H54 (cell line): ENCODE data around the gene MAP3K1.
"Not testable (repeated sequence)": the region's sequence is repeated elsewhere in the genome, so short reads cannot be mapped to it uniquely, and the experiment has no call there.

Experiments
- DNase-seq: peaks from one replicate; pipeline ENCODE4 v3.0.0; 2011; ENCODE audit warnings: low spot score, mixed read lengths; ENCODE audit not compliant: insufficient read length
- FAIRE-seq: peaks from 3 replicates; lab custom pipeline; 2011; peaks lifted over from hg19 to GRCh38; lab: Jason Lieb, UNC
- POLR2A ChIP-seq: IDR thresholded peaks from 2 replicates; pipeline ENCODE4 v1.6.1; 2011; ENCODE audit warnings: low read depth, mild to moderate bottlenecking, low read length

MAP3K1 gene

GRCh38 chr5:56803894-56804293 lies 11.5 kb upstream of the MAP3K1 start:
- FAIRE-seq (no peak), DNase-seq (no peak)
- no peak for TF ChIP-seq POLR2A

- no peak for DNase-seq
- FAIRE-seq, result no peak
- TF ChIP-seq POLR2A, result no peak
Observed at GRCh38 chr5:56807679-56808078, 7.7 kb upstream of the MAP3K1 start.

DNA sequence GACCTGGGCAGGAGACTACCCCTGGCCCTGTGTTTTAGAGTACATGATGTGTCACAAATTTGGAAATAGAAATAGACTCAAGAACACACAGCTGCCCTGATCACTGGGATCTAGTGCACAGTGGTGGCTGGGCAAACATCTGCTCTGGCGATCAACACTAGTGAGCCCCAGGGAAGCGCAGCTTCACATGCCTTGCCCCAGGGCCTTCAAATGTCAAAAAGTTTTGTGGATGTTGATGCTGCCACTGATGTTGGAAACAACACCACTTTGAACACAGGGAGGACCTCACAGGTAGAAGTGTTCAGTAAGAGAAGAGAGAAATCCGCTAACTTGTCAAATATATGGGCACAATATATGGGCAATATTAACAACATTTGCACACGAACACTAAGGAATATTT lies 7.1 kb upstream of the MAP3K1 start:
- no peak for DNase-seq
- FAIRE-seq, result no peak
- TF ChIP-seq POLR2A, result no peak

DNA sequence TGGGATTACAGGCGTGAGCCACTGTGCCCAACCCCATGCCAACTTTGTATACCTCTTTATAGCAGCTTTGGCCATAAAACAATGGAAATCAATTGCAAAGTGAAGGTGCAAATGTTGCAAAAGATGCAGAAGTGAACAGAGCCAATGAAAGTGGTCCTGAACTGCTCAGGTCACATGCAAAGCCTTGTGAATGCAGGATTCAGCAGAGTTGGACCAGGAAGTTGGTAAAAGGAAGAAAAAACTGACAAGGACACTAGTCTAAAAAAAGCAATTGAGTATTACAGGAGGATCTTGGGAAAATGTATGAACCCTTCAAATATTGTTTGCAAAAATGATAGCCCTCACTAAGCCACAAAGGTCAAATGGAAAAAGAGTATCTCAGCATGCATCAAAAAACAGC lies 4.5 kb upstream of the MAP3K1 start:
- no peak for FAIRE-seq

DNA sequence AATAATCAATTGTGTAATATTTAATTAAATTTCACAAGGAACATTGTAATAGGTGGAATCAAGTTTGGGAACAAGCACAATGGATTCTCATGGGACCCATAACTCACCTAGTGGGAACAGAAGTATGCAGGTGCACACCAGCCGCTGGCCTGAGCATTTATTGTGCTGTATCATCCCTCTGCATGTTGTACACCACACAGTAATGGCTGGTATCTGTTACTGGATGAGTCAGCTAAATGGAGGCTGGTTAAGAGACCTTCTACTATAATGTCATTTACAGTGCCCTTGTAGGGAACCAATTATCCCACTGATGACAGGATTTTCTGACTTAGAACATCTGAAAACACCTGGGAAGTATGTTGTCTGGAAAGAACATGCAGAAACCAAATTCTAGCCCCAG lies 3.2 kb upstream of the MAP3K1 start:
- DNase-seq (no peak), FAIRE-seq (no peak)
- TF ChIP-seq POLR2A, result no peak

More for the DNA sequence above, 4.5 kb upstream of the MAP3K1 start:
- no peak for TF ChIP-seq POLR2A
- DNase-seq, result no peak

- FAIRE-seq, result no peak
Observed at GRCh38 chr5:56813302-56813701, 2.0 kb upstream of the MAP3K1 start.

GRCh38 chr5:56814361-56814962 lies 887 bp upstream of the MAP3K1 start:
- no peak for TF ChIP-seq POLR2A
- DNase-seq (no peak), FAIRE-seq (no peak)

More at GRCh38 chr5:56813302-56813701, 2.0 kb upstream of the MAP3K1 start:
- no peak for TF ChIP-seq POLR2A
- DNase-seq, result no peak

- TF ChIP-seq POLR2A, result no peak
- DNase-seq (peak; percentile 38), FAIRE-seq (no peak)
Observed at GRCh38 chr5:56815658-56816545, 553 bp downstream of the MAP3K1 start.

- peak; percentile 50 for DNase-seq
- no peak for TF ChIP-seq POLR2A
- no peak for FAIRE-seq
Observed at GRCh38 chr5:56816546-56817081, 1.3 kb downstream of the MAP3K1 start.

DNA sequence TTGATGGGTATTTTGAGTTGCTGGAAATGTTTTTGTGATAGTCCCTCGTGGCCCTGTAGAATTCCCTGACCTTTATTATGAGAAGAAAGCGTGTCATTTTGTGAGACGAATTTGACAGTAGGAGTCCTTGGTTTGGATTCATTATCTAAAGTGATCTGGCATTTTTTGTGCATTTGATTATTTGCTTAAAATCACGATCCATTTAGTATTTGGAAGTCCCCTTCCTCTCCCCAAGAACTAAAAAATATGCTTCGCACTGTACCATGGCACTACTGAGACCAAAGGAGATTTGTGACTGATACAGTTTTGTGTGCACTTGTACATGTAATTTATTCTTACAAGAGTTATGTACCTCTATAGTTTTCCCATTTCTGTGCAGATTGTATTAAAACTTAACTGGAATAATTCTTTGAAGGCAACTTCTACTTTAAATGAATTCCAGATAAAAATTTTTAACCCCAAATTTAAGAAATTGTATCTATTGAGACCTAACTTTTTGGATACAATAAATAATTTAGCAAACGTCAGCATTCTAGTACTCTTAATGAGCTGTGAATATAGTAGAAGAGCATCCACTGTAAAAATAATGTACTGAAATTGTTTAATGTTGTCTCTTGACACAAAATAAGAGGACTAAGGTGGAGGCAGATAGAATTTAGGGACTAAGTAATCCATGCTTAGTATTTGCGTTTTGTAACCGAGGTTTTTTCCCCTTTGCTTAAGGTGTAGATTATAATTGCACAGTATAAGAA lies 2.1 kb downstream of the MAP3K1 start:
- no peak for FAIRE-seq
- no peak for DNase-seq
- no peak for TF ChIP-seq POLR2A

- TF ChIP-seq POLR2A, result no peak
- no peak for FAIRE-seq
- no peak for DNase-seq
Observed at GRCh38 chr5:56818450-56819037, 3.2 kb downstream of the MAP3K1 start.

DNA sequence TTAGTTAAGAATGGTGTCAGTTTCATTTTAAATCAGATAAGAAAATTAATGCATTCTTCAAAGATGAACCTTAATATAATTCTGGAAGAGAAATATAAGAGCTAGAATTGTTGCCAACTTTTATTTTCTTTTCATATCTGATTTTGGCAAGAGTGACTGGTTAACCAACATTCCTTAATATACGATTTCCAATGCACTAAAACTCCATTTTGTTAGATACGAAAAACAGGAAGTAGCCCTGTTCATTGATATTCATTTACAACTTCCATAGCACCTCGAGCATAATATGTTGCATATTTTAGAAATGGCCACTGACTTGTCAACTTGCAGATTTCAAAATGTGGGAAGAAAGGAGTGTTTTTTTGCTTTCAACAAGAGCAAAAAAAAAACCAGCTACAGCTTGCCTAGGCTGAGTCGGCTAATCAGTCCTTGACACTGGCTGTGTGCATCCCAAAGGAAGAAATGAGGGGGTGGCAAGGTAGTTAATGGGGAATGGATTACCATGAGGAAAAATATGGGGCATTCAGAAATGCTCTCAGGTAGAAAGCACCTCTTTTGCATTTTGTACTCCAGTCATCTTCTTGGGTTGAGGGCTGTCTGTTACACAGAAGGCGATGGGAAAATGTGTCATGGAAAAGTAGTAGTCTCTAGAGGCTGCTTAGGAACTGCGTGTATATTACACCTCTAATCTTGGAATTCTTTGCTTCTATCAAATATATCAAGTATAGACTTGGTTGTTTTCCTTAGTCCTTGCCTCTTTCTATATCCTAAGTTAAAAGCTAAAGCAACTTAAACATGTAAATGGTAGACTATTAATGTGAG lies 3.9 kb downstream of the MAP3K1 start:
- no peak for DNase-seq
- no peak for FAIRE-seq
- TF ChIP-seq POLR2A, result no peak

GRCh38 chr5:56821868-56822267 lies 6.5 kb downstream of the MAP3K1 start:
- not testable (repeated sequence) for DNase-seq, FAIRE-seq
